Peyer's patch (tissue), 4 donors: ENCODE measurements around the gene HTR4.

Source experiments
- POLR2A ChIP-seq, 2 donors: fragments of 450-650 bp; IDR thresholded peaks; one replicate each; pipeline ENCODE4 v1.5.1; 2017; ENCODE audit warnings: antibody characterized with exemption in 2 of 2, mild to moderate bottlenecking in 2 of 2, moderate library complexity in 2 of 2
- TF ChIP-seq, protein P1 (sequence below), 6 experiments: fragments of 450-650 bp in 4 of 6; fragments of 200-600 bp in 2 of 6; sonication (generic) in 1 of 6; IDR thresholded peaks; one replicate each; pipeline ENCODE4 v1.5.1; 2017 to 2019; ENCODE audit warnings: antibody characterized with exemption in 6 of 6, mild to moderate bottlenecking in 3 of 6, moderate library complexity in 1 of 6

GRCh38 chr5:148599187-148599586, 55.1 kb downstream of the HTR4 start:
- TF ChIP-seq, protein P1, sequence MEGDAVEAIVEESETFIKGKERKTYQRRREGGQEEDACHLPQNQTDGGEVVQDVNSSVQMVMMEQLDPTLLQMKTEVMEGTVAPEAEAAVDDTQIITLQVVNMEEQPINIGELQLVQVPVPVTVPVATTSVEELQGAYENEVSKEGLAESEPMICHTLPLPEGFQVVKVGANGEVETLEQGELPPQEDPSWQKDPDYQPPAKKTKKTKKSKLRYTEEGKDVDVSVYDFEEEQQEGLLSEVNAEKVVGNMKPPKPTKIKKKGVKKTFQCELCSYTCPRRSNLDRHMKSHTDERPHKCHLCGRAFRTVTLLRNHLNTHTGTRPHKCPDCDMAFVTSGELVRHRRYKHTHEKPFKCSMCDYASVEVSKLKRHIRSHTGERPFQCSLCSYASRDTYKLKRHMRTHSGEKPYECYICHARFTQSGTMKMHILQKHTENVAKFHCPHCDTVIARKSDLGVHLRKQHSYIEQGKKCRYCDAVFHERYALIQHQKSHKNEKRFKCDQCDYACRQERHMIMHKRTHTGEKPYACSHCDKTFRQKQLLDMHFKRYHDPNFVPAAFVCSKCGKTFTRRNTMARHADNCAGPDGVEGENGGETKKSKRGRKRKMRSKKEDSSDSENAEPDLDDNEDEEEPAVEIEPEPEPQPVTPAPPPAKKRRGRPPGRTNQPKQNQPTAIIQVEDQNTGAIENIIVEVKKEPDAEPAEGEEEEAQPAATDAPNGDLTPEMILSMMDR (IDR thresholded peaks at IDR 0.05) = no peak
- no peak for TF ChIP-seq POLR2A (IDR thresholded peaks at IDR 0.05)
